ENCODE data around the gene PTPRCAP.

GRCh38 chr11:67412495-67413179 lies 24.8 kb downstream of the PTPRCAP start:
- TF ChIP-seq EZH2 (IDR thresholded peaks at IDR 0.05): no peak
- TF ChIP-seq POLR2AphosphoS5 (IDR thresholded peaks at IDR 0.05; ENCODE audit: borderline replicate concordance, low read depth, low read length): no peak

Data from SK-N-MC (cell line).